ENCODE measurements around the gene EDDM3A.

DNA sequence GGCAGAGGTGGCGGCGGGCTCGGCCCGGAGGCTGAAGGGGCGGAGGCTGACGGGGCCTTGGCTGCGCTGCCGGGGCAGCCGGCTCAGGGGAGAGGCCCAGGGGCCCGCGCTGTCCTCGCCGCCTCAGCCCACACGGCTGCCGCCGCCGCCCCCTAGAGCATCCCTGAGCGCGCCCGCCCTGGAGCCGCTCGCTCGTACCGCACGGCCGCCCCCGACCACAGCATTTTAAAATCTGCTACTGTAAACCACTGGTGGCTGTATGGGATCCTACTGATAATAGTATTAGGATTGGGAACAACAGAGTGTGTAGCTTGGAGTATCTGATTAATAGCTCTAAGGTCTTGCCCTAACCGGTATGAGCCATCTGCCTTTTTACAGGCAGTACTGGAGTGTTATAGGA is 22.2 kb upstream of the EDDM3A start:
- no peak for TF ChIP-seq CTCF (IDR thresholded peaks at IDR 0.05)
- TF ChIP-seq POLR2A (IDR thresholded peaks at IDR 0.05), result no peak
